PC-3 (cell line): Measurements from ENCODE around the gene INSM2. TPM values are rescaled to one million over a fixed set of nuclear protein-coding genes. Genes with fewer than 3 reads are reported as not detected.

ENCODE experiments used
- ATAC-seq: fragments of 200-7000 bp; cut with Tn5 transposase; 2 replicates; pipeline ENCODE4 v1.9.1; 2020; ENCODE audit warnings: mild to moderate bottlenecking, moderate library complexity
- BruUV-seq: library from RNA; stranded (reverse); fragments of 400-500 nt; replicated peaks from 2 replicates; lab custom pipeline; 2021; lab: Mats Ljungman, UMichigan
- CTCF ChIA-PET: fragments of 300-600 bp; sonication (Branson Sonifier 250); formaldehyde crosslinking; loops from one replicate; lab custom pipeline; 2022; ENCODE audit warnings: antibody characterized with exemption; lab: Charles Lee
- POLR2A ChIA-PET: fragments of 300-600 bp; sonication (Branson Sonifier 250); formaldehyde crosslinking; loops from one replicate; lab custom pipeline; 2022; ENCODE audit warnings: antibody characterized with exemption; ENCODE audit not compliant: unreplicated experiment; lab: Charles Lee
- DNase-seq: peaks from one replicate; pipeline ENCODE4 v3.0.0-alpha.2; 2015
- H2AFZ ChIP-seq: fragments of 300-600 bp; sonication (generic); 2 replicates; pipeline ENCODE4 v1.6.0; 2016; ENCODE audit warnings: antibody characterized with exemption, low read length
- H3F3A ChIP-seq: fragments of 300-600 bp; sonication (generic); one replicate; pipeline ENCODE4 v1.6.0; 2017; ENCODE audit warnings: antibody characterized with exemption, low read length, control low read depth, mild to moderate bottlenecking; ENCODE audit not compliant: unreplicated experiment
- H3K27ac ChIP-seq: fragments of 300-600 bp; sonication (generic); 2 replicates; pipeline ENCODE4 v1.5.1; 2016; ENCODE audit warnings: mild to moderate bottlenecking, low read length
- H3K27me3 ChIP-seq: fragments of 300-600 bp; sonication (generic); 2 replicates; pipeline ENCODE4 v1.6.1; 2016; ENCODE audit warnings: low read length, mixed read lengths
- H3K36me3 ChIP-seq: fragments of 300-600 bp; sonication (generic); 2 replicates; pipeline ENCODE4 v1.6.1; 2016; ENCODE audit warnings: low read depth, mixed run types, low read length, mixed read lengths
- H3K4me1 ChIP-seq: fragments of 300-600 bp; sonication (generic); 2 replicates; pipeline ENCODE4 v1.5.1; 2016; ENCODE audit warnings: low read length; ENCODE audit not compliant: insufficient read depth
- H3K4me2 ChIP-seq: fragments of 300-600 bp; sonication (generic); 2 replicates; pipeline ENCODE4 v1.6.0; 2016; ENCODE audit warnings: low read length
- H3K4me3 ChIP-seq: fragments of 300-600 bp; sonication (generic); 2 replicates; pipeline ENCODE4 v1.5.1; 2016; ENCODE audit warnings: mild to moderate bottlenecking, low read length, mixed read lengths
- H3K79me2 ChIP-seq: fragments of 300-600 bp; sonication (generic); 2 replicates; pipeline ENCODE4 v1.6.1; 2017; ENCODE audit warnings: low read length, mixed read lengths
- H3K9ac ChIP-seq: fragments of 300-600 bp; sonication (generic); 2 replicates; pipeline ENCODE4 v1.6.0; 2016; ENCODE audit warnings: mild to moderate bottlenecking, low read length
- H3K9me2 ChIP-seq: fragments of 300-600 bp; sonication (generic); replicated peaks from 2 replicates; pipeline ENCODE4 v1.6.1; 2016; ENCODE audit warnings: mixed run types, low read length, mixed read lengths
- H3K9me3 ChIP-seq: fragments of 300-600 bp; sonication (generic); 2 replicates; pipeline ENCODE4 v1.6.1; 2016; ENCODE audit warnings: low read length, mixed read lengths
- H4K20me1 ChIP-seq: fragments of 300-600 bp; sonication (generic); 2 replicates; pipeline ENCODE4 v1.6.1; 2016; ENCODE audit warnings: low read length, mixed read lengths
- CTCF ChIP-seq: fragments of 300-600 bp; sonication (generic); conservative IDR thresholded peaks from 2 replicates; pipeline ENCODE4 v1.5.1; 2017; ENCODE audit warnings: antibody characterized with exemption, low read depth, mild to moderate bottlenecking, low read length
- EZH2 ChIP-seq: fragments of 300-600 bp; sonication (generic); IDR thresholded peaks from one replicate; pipeline ENCODE4 v1.6.1; 2017; ENCODE audit warnings: antibody characterized with exemption, mild to moderate bottlenecking, low read length; ENCODE audit not compliant: unreplicated experiment
- EZH2phosphoT487 ChIP-seq: fragments of 300-600 bp; sonication (generic); IDR thresholded peaks from 2 replicates; pipeline ENCODE4 v1.6.1; 2018; ENCODE audit warnings: mild to moderate bottlenecking, antibody characterized with exemption, low read length, borderline replicate concordance
- intact Hi-C: fragments of 100-400 bp; cut with micrococcal nuclease; formaldehyde crosslinking; loops from 2 replicates; pipeline ENCODE4 v1.9.0; 2023
- total RNA-seq: library from RNA; depleted of rRNA; stranded (reverse); fragments of >200 nt; gene quantifications from 2 replicates; pipeline ENCODE4 v1.2.3, GENCODE V29; 2014

INSM2 gene
- total RNA-seq, 1 experiment from 2014 or later: 0.07 TPM

DNA sequence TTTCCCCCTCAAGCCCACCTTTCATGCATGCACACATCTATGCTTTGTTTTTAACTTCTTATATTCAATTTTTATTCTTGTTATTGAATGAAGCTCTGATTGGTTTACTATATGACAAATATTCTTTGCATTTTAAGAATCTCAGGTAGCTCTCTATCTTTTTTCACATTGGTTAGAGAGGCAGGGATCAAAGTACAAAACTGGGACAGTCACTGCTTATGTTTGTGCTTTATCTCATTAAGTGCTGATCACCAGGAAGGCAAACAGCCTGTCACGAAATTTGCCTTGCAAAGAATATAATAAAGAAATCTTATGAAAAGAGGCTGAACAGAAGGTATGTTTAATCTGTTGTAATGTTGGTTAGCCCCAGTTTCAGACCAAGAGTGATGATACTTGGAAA lies 29.7 kb upstream of the INSM2 start:
- intact Hi-C loops: no loop called here
- no peaks in the 10 kb centered on the region for H3K79me2 ChIP-seq
- no peak for ATAC-seq
- no peaks in the 10 kb centered on the region for H3K4me1 ChIP-seq
- no peaks in the 10 kb centered on the region for H3F3A ChIP-seq
- DNase-seq: no peak
- H3K36me3 ChIP-seq: no peaks in the 10 kb centered on the region
- no peak overlapping the region for H3K9ac ChIP-seq
- POLR2A ChIA-PET: no interaction called here
- H3K27ac ChIP-seq: no peak overlapping the region
- H4K20me1 ChIP-seq: no peaks in the 10 kb centered on the region
- CTCF ChIA-PET: no interaction called here
- no peak overlapping the region for H3K4me2 ChIP-seq
- no peaks in the 10 kb centered on the region for H3K9me2 ChIP-seq
- no peak overlapping the region for H2AFZ ChIP-seq
- no TSS peak for BruUV-seq
- H3K9me3 ChIP-seq: no peaks in the 10 kb centered on the region
- H3K27me3 ChIP-seq: peaks cover 53% of the 10 kb centered on the region
- no peak for TF ChIP-seq EZH2
- no peak for TF ChIP-seq EZH2phosphoT487
- no peak for TF ChIP-seq CTCF
- no peak overlapping the region for H3K4me3 ChIP-seq

DNA sequence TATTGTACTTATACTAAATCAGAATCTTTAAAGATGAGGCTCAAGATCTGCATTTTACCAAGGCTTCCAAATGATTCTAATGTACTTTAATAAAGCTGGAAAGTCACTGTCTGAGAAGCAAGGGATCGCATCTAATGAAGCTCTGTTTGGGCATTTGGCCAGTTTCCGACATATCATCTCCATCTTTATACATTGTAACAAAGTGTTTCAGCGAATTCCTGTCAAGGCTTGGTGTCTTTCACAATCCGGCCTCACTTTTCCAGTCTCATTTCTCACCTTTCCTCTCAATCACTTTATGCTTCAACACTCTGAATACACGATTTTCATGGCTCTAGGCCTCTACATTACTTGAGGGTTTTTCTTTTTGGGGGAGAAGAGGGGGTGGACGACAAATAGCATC lies 27.5 kb upstream of the INSM2 start:
- TF ChIP-seq EZH2 (no peak), EZH2phosphoT487 (no peak), CTCF (no peak)
- H3F3A ChIP-seq: no peaks in the 10 kb centered on the region
- no peak overlapping the region for H2AFZ ChIP-seq
- no peak overlapping the region for H3K27ac ChIP-seq
- no peaks in the 10 kb centered on the region for H3K79me2 ChIP-seq
- CTCF ChIA-PET: no interaction called here
- intact Hi-C loops: no loop called here
- no peak overlapping the region for H3K4me3 ChIP-seq
- H3K36me3 ChIP-seq: no peaks in the 10 kb centered on the region
- H3K27me3 ChIP-seq: peaks cover 61% of the 10 kb centered on the region
- H3K9me2 ChIP-seq: no peaks in the 10 kb centered on the region
- no peak for DNase-seq
- no peak overlapping the region for H3K4me2 ChIP-seq
- no peak for ATAC-seq
- H4K20me1 ChIP-seq: no peaks in the 10 kb centered on the region
- H3K9me3 ChIP-seq: no peaks in the 10 kb centered on the region
- no TSS peak for BruUV-seq
- H3K4me1 ChIP-seq: no peaks in the 10 kb centered on the region
- POLR2A ChIA-PET: no interaction called here
- no peak overlapping the region for H3K9ac ChIP-seq

GRCh38 chr14:35506927-35507326 lies 27.0 kb upstream of the INSM2 start:
- no peak for DNase-seq
- no peaks in the 10 kb centered on the region for H3K79me2 ChIP-seq
- CTCF ChIA-PET: no interaction called here
- no peaks in the 10 kb centered on the region for H3K9me3 ChIP-seq
- no peak overlapping the region for H3K27ac ChIP-seq
- H3K36me3 ChIP-seq: no peaks in the 10 kb centered on the region
- TF ChIP-seq EZH2: no peak
- peak; percentile 54; the same call in 1 of the 2 replicates for ATAC-seq
- no peak overlapping the region for H3K4me3 ChIP-seq
- POLR2A ChIA-PET: no interaction called here
- no TSS peak for BruUV-seq
- H3K9ac ChIP-seq: no peak overlapping the region
- intact Hi-C loops: no loop called here
- no peak overlapping the region for H2AFZ ChIP-seq
- H3F3A ChIP-seq: no peaks in the 10 kb centered on the region
- H3K9me2 ChIP-seq: no peaks in the 10 kb centered on the region
- no peak overlapping the region for H3K4me2 ChIP-seq
- no peaks in the 10 kb centered on the region for H4K20me1 ChIP-seq
- no peaks in the 10 kb centered on the region for H3K4me1 ChIP-seq
- H3K27me3 ChIP-seq: peaks cover 60% of the 10 kb centered on the region
